HepG2 (cell line): ENCODE results near the gene ESYT1. TPM values are rescaled to one million over a fixed set of nuclear protein-coding genes. Genes with fewer than 3 reads are reported as not detected.
A peak's percentile ranks its signal among the peaks of the same experiment; 100 is the strongest.

Source experiments
- ATF1 ChIP-seq: IDR thresholded peaks from 2 replicates; pipeline ENCODE4 v1.6.1; 2016; ENCODE audit warnings: mild to moderate bottlenecking, control low read depth
- FOXK1 ChIP-seq: sonication (generic); formaldehyde crosslinking; IDR thresholded peaks from 2 replicates; pipeline ENCODE4 v1.4.0; 2020; ENCODE audit warnings: low read depth, missing genetic modification reagents, borderline replicate concordance
- HOXA7 ChIP-seq: sonication (generic); formaldehyde crosslinking; IDR thresholded peaks from 2 replicates; pipeline ENCODE4 v1.8.1; 2022; ENCODE audit warnings: mild to moderate bottlenecking, missing genetic modification reagents, moderate library complexity
- RFXANK ChIP-seq: IDR thresholded peaks from 2 replicates; pipeline ENCODE4 v1.6.1; 2016
- RNF219 ChIP-seq: sonication (generic); formaldehyde crosslinking; IDR thresholded peaks from 2 replicates; pipeline ENCODE4 v1.5.0; 2020; ENCODE audit warnings: mild to moderate bottlenecking, missing genetic modification reagents
- STAG1 ChIP-seq: sonication (generic); formaldehyde crosslinking; IDR thresholded peaks from 2 replicates; pipeline ENCODE4 v1.4.0; 2020; ENCODE audit warnings: missing genetic modification reagents
- TEF ChIP-seq: sonication (generic); formaldehyde crosslinking; IDR thresholded peaks from 2 replicates; pipeline ENCODE4 v1.5.0; 2020; ENCODE audit warnings: missing genetic modification reagents
- ZNF17 ChIP-seq: sonication (generic); formaldehyde crosslinking; IDR thresholded peaks from 2 replicates; pipeline ENCODE4 v1.5.0; 2020; ENCODE audit warnings: mild to moderate bottlenecking, missing genetic modification reagents
- ZNF431 ChIP-seq: sonication (generic); formaldehyde crosslinking; IDR thresholded peaks from 2 replicates; pipeline ENCODE4 v1.9.0; 2022; ENCODE audit warnings: missing genetic modification reagents, low read depth, mild to moderate bottlenecking, borderline replicate concordance
- ZNF563 ChIP-seq: sonication (generic); formaldehyde crosslinking; IDR thresholded peaks from 2 replicates; pipeline ENCODE4 v1.8.0; 2022; ENCODE audit warnings: mild to moderate bottlenecking, moderate library complexity, missing genetic modification reagents
- ZNF713 ChIP-seq: sonication (generic); formaldehyde crosslinking; IDR thresholded peaks from 2 replicates; pipeline ENCODE4 v1.4.0; 2020; ENCODE audit warnings: mild to moderate bottlenecking, missing genetic modification reagents
- ZNF776 ChIP-seq: sonication (generic); formaldehyde crosslinking; IDR thresholded peaks from 2 replicates; pipeline ENCODE4 v1.4.0; 2020; ENCODE audit warnings: mild to moderate bottlenecking, missing genetic modification reagents
- polyA plus RNA-seq, 8 experiments: library from polyadenylated mRNA; depleted of rRNA in 3 of 8; stranded (reverse) in 7 of 8; unstranded in 1 of 8; fragments of >200 nt; fragmentation: Illumina TruSeq in 4 of 8; extraction: Trizol in 4 of 8; gene quantifications; 2 replicates each; pipeline versions ENCODE4 v1.2.1 to v1.2.3, GENCODE V29; 2011 to 2016; ENCODE audit warnings: low read depth in 4 of 8, missing spikeins in 1 of 8, mixed read lengths in 1 of 8; ENCODE audit not compliant: insufficient read depth in 1 of 8
- total RNA-seq, 5 experiments: library from RNA; depleted of rRNA; stranded (reverse); fragments of >200 nt; fragmentation: Illumina TruSeq; extraction: Trizol; gene quantifications; 2 replicates each; pipeline ENCODE4 v1.2.3, GENCODE V29; 2016; ENCODE audit warnings: low read depth in 1 of 5
- TF ChIP-seq, protein P1 (sequence below): sonication (generic); formaldehyde crosslinking; IDR thresholded peaks from 2 replicates; pipeline ENCODE4 v1.5.0; 2020; ENCODE audit warnings: mild to moderate bottlenecking, missing genetic modification reagents, moderate library complexity
- TF ChIP-seq, protein P2 (sequence below): sonication (generic); formaldehyde crosslinking; conservative IDR thresholded peaks from 2 replicates; pipeline ENCODE4 v1.4.0; 2020; ENCODE audit warnings: mild to moderate bottlenecking, missing genetic modification reagents, moderate library complexity
- TF ChIP-seq, protein P3 (sequence below): sonication (generic); formaldehyde crosslinking; IDR thresholded peaks from 2 replicates; pipeline ENCODE4 v1.5.0; 2020; ENCODE audit warnings: missing genetic modification reagents, mild to moderate bottlenecking, borderline replicate concordance
- TF ChIP-seq, protein P4 (sequence below): fragments of 450-650 bp; IDR thresholded peaks from 2 replicates; pipeline ENCODE4 v1.6.1; 2017; ENCODE audit warnings: mild to moderate bottlenecking

The ESYT1 gene
- total and polyA plus RNA-seq, 2 of the 13 experiments (the other 11 are each of a cell fraction or from before 2014, with no cell fraction given) = 66.9 to 71.0 TPM

- TF ChIP-seq, protein P1, sequence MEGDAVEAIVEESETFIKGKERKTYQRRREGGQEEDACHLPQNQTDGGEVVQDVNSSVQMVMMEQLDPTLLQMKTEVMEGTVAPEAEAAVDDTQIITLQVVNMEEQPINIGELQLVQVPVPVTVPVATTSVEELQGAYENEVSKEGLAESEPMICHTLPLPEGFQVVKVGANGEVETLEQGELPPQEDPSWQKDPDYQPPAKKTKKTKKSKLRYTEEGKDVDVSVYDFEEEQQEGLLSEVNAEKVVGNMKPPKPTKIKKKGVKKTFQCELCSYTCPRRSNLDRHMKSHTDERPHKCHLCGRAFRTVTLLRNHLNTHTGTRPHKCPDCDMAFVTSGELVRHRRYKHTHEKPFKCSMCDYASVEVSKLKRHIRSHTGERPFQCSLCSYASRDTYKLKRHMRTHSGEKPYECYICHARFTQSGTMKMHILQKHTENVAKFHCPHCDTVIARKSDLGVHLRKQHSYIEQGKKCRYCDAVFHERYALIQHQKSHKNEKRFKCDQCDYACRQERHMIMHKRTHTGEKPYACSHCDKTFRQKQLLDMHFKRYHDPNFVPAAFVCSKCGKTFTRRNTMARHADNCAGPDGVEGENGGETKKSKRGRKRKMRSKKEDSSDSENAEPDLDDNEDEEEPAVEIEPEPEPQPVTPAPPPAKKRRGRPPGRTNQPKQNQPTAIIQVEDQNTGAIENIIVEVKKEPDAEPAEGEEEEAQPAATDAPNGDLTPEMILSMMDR (CRISPR knock-in tag) = peak; percentile 66
- TF ChIP-seq ATF1 (CRISPR knock-in tag) (no peak; the same call in 1 of the 2 replicates), HOXA7 (CRISPR knock-in tag) (no peak), RFXANK (CRISPR knock-in tag) (no peak; the same call in 1 of the 2 replicates), ZNF776 (CRISPR knock-in tag) (no peak), ZNF563 (CRISPR knock-in tag) (peak; percentile 41; the same call in 1 of the 2 replicates), RNF219 (CRISPR knock-in tag) (no peak), FOXK1 (CRISPR knock-in tag) (no peak), TEF (CRISPR knock-in tag) (no peak), ZNF431 (CRISPR knock-in tag) (no peak), ZNF17 (CRISPR knock-in tag) (no peak), STAG1 (CRISPR knock-in tag) (peak; percentile 21; the same call in 1 of the 2 replicates), ZNF713 (CRISPR knock-in tag) (no peak)
- TF ChIP-seq, protein P2, sequence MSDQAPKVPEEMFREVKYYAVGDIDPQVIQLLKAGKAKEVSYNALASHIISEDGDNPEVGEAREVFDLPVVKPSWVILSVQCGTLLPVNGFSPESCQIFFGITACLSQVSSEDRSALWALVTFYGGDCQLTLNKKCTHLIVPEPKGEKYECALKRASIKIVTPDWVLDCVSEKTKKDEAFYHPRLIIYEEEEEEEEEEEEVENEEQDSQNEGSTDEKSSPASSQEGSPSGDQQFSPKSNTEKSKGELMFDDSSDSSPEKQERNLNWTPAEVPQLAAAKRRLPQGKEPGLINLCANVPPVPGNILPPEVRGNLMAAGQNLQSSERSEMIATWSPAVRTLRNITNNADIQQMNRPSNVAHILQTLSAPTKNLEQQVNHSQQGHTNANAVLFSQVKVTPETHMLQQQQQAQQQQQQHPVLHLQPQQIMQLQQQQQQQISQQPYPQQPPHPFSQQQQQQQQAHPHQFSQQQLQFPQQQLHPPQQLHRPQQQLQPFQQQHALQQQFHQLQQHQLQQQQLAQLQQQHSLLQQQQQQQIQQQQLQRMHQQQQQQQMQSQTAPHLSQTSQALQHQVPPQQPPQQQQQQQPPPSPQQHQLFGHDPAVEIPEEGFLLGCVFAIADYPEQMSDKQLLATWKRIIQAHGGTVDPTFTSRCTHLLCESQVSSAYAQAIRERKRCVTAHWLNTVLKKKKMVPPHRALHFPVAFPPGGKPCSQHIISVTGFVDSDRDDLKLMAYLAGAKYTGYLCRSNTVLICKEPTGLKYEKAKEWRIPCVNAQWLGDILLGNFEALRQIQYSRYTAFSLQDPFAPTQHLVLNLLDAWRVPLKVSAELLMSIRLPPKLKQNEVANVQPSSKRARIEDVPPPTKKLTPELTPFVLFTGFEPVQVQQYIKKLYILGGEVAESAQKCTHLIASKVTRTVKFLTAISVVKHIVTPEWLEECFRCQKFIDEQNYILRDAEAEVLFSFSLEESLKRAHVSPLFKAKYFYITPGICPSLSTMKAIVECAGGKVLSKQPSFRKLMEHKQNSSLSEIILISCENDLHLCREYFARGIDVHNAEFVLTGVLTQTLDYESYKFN (CRISPR knock-in tag) = no peak
- TF ChIP-seq, protein P3, sequence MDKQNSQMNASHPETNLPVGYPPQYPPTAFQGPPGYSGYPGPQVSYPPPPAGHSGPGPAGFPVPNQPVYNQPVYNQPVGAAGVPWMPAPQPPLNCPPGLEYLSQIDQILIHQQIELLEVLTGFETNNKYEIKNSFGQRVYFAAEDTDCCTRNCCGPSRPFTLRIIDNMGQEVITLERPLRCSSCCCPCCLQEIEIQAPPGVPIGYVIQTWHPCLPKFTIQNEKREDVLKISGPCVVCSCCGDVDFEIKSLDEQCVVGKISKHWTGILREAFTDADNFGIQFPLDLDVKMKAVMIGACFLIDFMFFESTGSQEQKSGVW (CRISPR knock-in tag) = no peak
- TF ChIP-seq, protein P4, sequence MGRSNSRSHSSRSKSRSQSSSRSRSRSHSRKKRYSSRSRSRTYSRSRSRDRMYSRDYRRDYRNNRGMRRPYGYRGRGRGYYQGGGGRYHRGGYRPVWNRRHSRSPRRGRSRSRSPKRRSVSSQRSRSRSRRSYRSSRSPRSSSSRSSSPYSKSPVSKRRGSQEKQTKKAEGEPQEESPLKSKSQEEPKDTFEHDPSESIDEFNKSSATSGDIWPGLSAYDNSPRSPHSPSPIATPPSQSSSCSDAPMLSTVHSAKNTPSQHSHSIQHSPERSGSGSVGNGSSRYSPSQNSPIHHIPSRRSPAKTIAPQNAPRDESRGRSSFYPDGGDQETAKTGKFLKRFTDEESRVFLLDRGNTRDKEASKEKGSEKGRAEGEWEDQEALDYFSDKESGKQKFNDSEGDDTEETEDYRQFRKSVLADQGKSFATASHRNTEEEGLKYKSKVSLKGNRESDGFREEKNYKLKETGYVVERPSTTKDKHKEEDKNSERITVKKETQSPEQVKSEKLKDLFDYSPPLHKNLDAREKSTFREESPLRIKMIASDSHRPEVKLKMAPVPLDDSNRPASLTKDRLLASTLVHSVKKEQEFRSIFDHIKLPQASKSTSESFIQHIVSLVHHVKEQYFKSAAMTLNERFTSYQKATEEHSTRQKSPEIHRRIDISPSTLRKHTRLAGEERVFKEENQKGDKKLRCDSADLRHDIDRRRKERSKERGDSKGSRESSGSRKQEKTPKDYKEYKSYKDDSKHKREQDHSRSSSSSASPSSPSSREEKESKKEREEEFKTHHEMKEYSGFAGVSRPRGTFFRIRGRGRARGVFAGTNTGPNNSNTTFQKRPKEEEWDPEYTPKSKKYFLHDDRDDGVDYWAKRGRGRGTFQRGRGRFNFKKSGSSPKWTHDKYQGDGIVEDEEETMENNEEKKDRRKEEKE = no peak
Observed at GRCh38 chr12:56157201-56158028, 29.3 kb downstream of the ESYT1 start (continued).
